Upper lobe of left lung (tissue), 6 donors: Measurements from ENCODE around the gene APH1B. TPM values are rescaled to one million over a fixed set of nuclear protein-coding genes. Genes with fewer than 3 reads are reported as not detected.

Experiments used
- ATAC-seq, 2 donors: fragments of 200-7000 bp; cut with Tn5 transposase; one replicate each; pipeline ENCODE4 v1.9.1; 2022; ENCODE audit warnings: mild to moderate bottlenecking in 2 of 2, moderate library complexity in 2 of 2; ENCODE audit not compliant: low FRiP score in 2 of 2
- DNase-seq, 2 donors: peaks; one replicate each; pipeline ENCODE4 v3.0.0-alpha.2; 2019 to 2020
- H3K27ac ChIP-seq, 4 donors: fragments of 200-600 bp; sonication (generic); one replicate each; pipeline ENCODE4 v1.5.1; 2016 to 2019
- H3K27me3 ChIP-seq, 4 donors: fragments of 200-600 bp; sonication (generic); one replicate each; pipeline ENCODE4 v1.5.1; 2017 to 2019
- H3K36me3 ChIP-seq, 4 donors: fragments of 200-600 bp; sonication (generic); one replicate each; pipeline ENCODE4 v1.5.1; 2016 to 2019
- H3K4me1 ChIP-seq, 4 donors: fragments of 200-600 bp; sonication (generic); one replicate each; pipeline ENCODE4 v1.5.1; 2018 to 2019
- H3K4me3 ChIP-seq, 4 donors: fragments of 200-600 bp; sonication (generic); one replicate each; pipeline ENCODE4 v1.5.1; 2017 to 2019; ENCODE audit warnings: mild to moderate bottlenecking in 2 of 4, moderate library complexity in 1 of 4
- H3K9me3 ChIP-seq, 4 donors: fragments of 200-600 bp; sonication (generic); one replicate each; pipeline ENCODE4 v1.5.1; 2018 to 2019
- CTCF ChIP-seq, 6 experiments: fragments of 450-650 bp in 4 of 6; fragments of 200-600 bp in 2 of 6; sonication (generic) in 2 of 6; IDR thresholded peaks; one replicate each; pipeline ENCODE4 v1.5.1; 2016 to 2019; ENCODE audit warnings: antibody characterized with exemption in 6 of 6
- EP300 ChIP-seq, 4 donors: sonication (generic); formaldehyde crosslinking; IDR thresholded peaks; one replicate each; pipeline ENCODE4 v1.5.1; 2017; ENCODE audit warnings: antibody characterized with exemption in 4 of 4, control low read depth in 2 of 4
- POLR2A ChIP-seq, 4 donors: fragments of 450-650 bp; IDR thresholded peaks; one replicate each; pipeline ENCODE4 v1.5.1; 2016 to 2017; ENCODE audit warnings: antibody characterized with exemption in 4 of 4, mild to moderate bottlenecking in 2 of 4
- POLR2AphosphoS5 ChIP-seq, 2 donors: sonication (generic); formaldehyde crosslinking; IDR thresholded peaks; one replicate each; pipeline ENCODE4 v1.5.1; 2017; ENCODE audit warnings: antibody characterized with exemption in 2 of 2
- WGBS, 2 donors: methylation state at CpG; one replicate each; pipeline ENCODE4 v1.1.5; 2017 to 2018; 5-methylcytosine and 5-hydroxymethylcytosine counted together
- total RNA-seq, 6 donors: library from RNA; depleted of rRNA in 4 of 6; stranded (reverse); fragments of >200 nt in 4 of 6; gene quantifications; one replicate each; pipeline versions ENCODE4 v1.1.0 to v1.2.1, GENCODE V29; 2016 to 2021
- donor health status: DM: no; HTN: no; CAD: no; lungs with moderate emphysema.
- donor health status: DM: no; HTN: yes; CAD: no; lungs with severe emphysema.

APH1B gene
- total RNA-seq, 6 donors from 2014 or later, result 4.9 to 28.9 (median 12.4) TPM

DNA sequence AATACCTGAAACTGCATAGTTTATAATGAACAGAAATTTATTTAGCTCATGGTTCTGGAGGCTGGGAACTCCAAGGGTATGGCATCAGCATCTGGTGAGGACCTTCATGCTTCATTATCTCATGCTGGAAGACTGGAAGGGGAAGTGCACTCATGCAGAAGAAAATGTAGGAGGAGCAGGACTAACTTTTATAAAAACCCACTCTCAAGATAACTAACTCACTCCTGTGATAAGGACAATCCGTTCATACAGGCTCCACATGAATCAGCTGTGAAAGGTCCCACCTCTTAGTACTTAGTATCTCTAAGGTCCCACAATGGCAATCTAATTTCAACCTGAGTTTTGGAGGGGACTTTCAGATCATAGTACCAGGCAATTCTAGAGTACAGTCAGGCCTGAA lies 33.6 kb upstream of the APH1B start:
- no peak for TF ChIP-seq CTCF (IDR thresholded peaks at IDR 0.05)
- TF ChIP-seq POLR2AphosphoS5 (IDR thresholded peaks at IDR 0.05), result no peak
- no peak for TF ChIP-seq POLR2A (IDR thresholded peaks at IDR 0.05)
- TF ChIP-seq EP300 (IDR thresholded peaks at IDR 0.05), result no peak
- H3K27me3 ChIP-seq, result no peaks in the 10 kb centered on the region
- WGBS, 2 donors, result 61 to 67% methylated on average over 1 of the region's 1 CpG
- H3K9me3 ChIP-seq, result no peaks in the 10 kb centered on the region
- no peak for ATAC-seq
- H3K36me3 ChIP-seq, result peaks cover 0 to 7% (median 0%) of the 10 kb centered on the region in 4 donors
- H3K4me3 ChIP-seq, result no peak overlapping the region
- DNase-seq, result no peak
- H3K27ac ChIP-seq, result peak overlapping the region; percentile 32 to 81 (median 47)
- H3K4me1 ChIP-seq, result peaks cover 43 to 68% (median 51%) of the 10 kb centered on the region in 4 donors

- peaks cover 40 to 70% (median 47%) of the 10 kb centered on the region in 4 donors for H3K4me1 ChIP-seq
- 32 to 38% methylated on average over 4 of the region's 4 CpGs for WGBS, 2 donors
- H3K27ac ChIP-seq, result peak overlapping the region; percentile 29 to 81 (median 44)
- no peak overlapping the region for H3K4me3 ChIP-seq
- H3K9me3 ChIP-seq, result no peaks in the 10 kb centered on the region
- H3K36me3 ChIP-seq, result peaks cover 0 to 8% (median 0%) of the 10 kb centered on the region in 4 donors
- TF ChIP-seq POLR2A (IDR thresholded peaks at IDR 0.05), result no peak
- TF ChIP-seq CTCF (IDR thresholded peaks at IDR 0.05), result no peak
- TF ChIP-seq POLR2AphosphoS5 (IDR thresholded peaks at IDR 0.05), result no peak
- TF ChIP-seq EP300 (IDR thresholded peaks at IDR 0.05), result no peak
- no peaks in the 10 kb centered on the region for H3K27me3 ChIP-seq
- ATAC-seq, result no peak
- no peak for DNase-seq
Observed at GRCh38 chr15:63244399-63244798, 33.0 kb upstream of the APH1B start.

GRCh38 chr15:63244976-63245645 lies 32.3 kb upstream of the APH1B start:
- peaks cover 40 to 70% (median 44%) of the 10 kb centered on the region in 4 donors for H3K4me1 ChIP-seq
- H3K36me3 ChIP-seq, result peaks cover 0 to 12% (median 0%) of the 10 kb centered on the region in 4 donors
- no peaks in the 10 kb centered on the region for H3K27me3 ChIP-seq
- no peak overlapping the region for H3K4me3 ChIP-seq
- 35 to 51% methylated on average over 5 of the region's 5 CpGs for WGBS, 2 donors
- no peak for TF ChIP-seq POLR2A (IDR thresholded peaks at IDR 0.05)
- no peak for TF ChIP-seq POLR2AphosphoS5 (IDR thresholded peaks at IDR 0.05)
- no peak for TF ChIP-seq CTCF (IDR thresholded peaks at IDR 0.05)
- TF ChIP-seq EP300 (IDR thresholded peaks at IDR 0.05), result no peak
- no peak for ATAC-seq
- H3K9me3 ChIP-seq, result no peaks in the 10 kb centered on the region
- DNase-seq, result no peak
- peak overlapping the region; percentile 29 to 81 (median 44) for H3K27ac ChIP-seq

DNA sequence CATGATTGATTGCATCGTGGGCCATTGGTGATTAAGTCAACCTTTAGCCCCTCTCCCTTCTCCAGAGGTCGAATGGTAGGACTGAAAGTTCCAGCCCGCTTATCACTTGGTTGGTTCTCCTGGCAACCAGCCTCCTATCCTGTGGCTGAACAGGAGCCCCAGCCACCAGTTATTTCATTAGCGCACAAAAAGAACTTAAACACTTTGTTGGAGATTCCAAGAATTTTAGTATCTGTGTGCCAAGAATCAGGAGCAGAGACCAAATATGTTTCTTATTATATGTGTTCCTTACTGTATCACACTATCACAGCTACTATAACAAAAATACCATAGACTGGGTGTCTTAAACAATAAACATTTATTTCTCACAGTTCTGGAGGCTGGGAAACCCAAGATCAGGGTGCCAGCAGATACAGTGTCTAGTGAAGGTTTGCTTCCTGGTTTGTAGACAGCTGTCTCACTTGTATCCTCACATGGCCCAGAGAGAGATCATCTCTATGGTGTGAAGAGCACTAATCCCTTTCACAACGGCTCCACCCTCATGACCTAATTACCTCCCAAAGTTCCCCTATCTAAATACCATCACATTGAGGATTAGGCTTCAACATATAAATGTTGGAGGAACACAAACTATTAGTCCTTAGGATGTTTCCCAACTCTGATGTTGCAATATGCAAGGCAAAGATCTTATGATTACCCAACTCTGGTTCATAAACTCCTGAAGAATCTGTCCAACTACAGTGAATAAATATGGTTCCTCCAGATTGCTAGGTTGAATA lies 30.5 kb upstream of the APH1B start:
- ATAC-seq, result peak; percentile 86 to 93
- no peaks in the 10 kb centered on the region for H3K9me3 ChIP-seq
- peak overlapping the region; percentile 34 to 62 (median 56) for H3K27ac ChIP-seq
- TF ChIP-seq EP300 (IDR thresholded peaks at IDR 0.05) (peak in 2 of 4 donors; percentile 55 to 76), POLR2AphosphoS5 (IDR thresholded peaks at IDR 0.05) (peak in 1 of 2 donors; percentile 90), POLR2A (IDR thresholded peaks at IDR 0.05) (no peak), CTCF (IDR thresholded peaks at IDR 0.05) (no peak)
- H3K27me3 ChIP-seq, result no peaks in the 10 kb centered on the region
- H3K4me1 ChIP-seq, result peaks cover 40 to 67% (median 44%) of the 10 kb centered on the region in 4 donors
- WGBS, 2 donors, result 72 to 78% methylated on average over 5 of the region's 5 CpGs
- H3K4me3 ChIP-seq, result no peak overlapping the region
- peak in 1 of 2 donors; percentile 56 for DNase-seq
- peaks cover 0 to 28% (median 3%) of the 10 kb centered on the region in 4 donors for H3K36me3 ChIP-seq
